HG03439 (cell line): Measurements from ENCODE around the gene NDUFAF7.
A peak's percentile ranks its signal among the peaks of the same experiment; 100 is the strongest.
"Not testable (repeated sequence)": the region's sequence is repeated elsewhere in the genome, so short reads cannot be mapped to it uniquely, and the experiment has no call there.

Experiments
- ATAC-seq: cut with Tn5 transposase; IDR thresholded peaks from one replicate; pipeline ENCODE4 v1.9.1; 2021; ENCODE audit warnings: mild to moderate bottlenecking, moderate library complexity; ENCODE audit not compliant: unreplicated experiment

NDUFAF7 gene

DNA sequence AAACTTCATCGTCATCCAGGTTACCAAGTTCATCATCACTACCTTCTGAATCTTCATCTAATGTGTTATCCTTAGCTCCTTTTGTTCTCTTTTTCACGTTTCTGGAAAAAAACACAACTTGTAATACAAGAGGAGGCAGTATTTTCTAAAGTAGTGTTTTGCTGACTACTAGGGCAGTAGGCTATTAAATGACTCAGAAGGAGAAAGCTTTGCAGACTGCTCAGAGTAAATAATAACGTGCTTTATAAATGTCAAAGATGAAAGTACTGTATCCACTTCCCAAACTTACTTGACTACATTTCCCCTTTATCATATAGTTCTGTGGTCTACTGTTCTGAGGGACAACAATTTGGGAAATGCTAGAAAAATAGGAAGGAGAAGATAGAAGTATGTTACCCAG, 19.5 kb upstream of the NDUFAF7 start:
- no peak for ATAC-seq

DNA sequence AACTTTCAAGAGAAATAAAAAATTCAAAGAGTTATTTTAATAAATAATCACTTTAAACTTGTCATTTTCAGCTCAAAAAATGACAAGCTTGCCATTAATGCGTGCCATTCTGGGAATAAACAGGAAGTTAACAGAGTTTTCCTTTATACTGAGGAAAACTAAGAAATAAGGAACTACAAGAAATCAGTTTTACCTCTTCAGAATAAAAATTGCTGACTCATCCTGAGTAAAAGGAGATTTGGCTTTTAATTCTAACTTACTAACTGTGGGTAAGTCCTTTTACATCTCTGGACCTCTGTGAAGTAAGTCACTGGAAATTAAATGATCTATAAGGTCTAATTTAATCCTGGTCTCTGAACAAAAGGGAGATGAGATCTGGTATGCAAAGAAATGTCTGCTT, 16.2 kb upstream of the NDUFAF7 start:
- no peak for ATAC-seq

DNA sequence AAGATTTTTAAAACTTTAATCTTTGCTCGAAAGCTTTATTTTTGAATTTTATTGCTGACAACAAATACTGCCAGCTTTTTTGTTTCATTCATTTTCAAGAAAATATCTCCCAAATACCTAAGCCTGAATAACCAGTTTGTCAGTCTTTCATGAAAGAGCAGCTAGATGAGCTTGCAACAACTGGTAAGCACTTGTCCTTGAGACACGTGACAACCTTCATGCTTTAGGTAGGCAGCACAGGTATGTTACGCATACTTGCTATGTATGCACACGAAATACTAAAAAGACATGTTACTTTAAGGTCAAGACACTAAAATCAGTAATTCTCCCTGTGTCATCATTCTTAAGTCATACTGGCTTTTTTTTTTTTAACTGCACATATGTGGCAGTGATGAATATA, 12.4 kb upstream of the NDUFAF7 start:
- ATAC-seq, result no peak

DNA sequence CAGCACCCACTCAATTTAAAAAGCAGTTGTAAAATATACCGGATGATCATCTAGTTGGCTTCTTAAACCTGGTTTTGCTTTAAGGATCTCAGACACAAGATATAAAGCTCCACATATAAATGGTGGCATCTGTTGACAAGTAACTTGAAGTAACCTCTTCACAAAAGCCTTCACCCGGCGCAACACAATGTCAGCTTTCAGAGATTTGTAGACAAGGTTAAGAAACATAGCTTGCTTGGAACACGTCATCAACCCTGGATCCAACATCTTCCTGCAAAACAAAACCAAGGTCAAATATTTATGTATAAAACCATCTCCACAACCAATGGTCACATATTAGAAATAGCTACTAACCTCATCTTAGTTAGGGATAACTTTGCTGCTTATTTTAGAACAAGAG, 8.3 kb upstream of the NDUFAF7 start:
- no peak for ATAC-seq

DNA sequence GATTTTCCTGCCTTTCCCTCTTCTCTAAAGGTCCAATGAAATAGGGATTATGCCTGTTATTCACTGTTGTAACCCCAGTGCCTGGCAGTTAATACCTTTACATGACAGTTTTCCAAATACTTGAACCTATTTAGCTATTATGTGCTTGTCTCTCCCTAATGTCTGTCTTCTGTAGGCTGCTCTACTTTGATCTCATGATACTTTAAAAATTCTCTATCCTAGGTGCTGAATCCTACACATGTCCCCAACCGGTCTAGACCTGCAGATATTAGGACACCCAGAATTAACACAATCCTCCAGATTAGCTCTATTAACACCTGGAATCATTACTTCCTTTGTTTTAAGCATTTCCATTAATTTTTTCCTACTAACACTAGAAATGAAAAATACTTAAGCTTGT, 7.4 kb upstream of the NDUFAF7 start:
- ATAC-seq, result no peak

DNA sequence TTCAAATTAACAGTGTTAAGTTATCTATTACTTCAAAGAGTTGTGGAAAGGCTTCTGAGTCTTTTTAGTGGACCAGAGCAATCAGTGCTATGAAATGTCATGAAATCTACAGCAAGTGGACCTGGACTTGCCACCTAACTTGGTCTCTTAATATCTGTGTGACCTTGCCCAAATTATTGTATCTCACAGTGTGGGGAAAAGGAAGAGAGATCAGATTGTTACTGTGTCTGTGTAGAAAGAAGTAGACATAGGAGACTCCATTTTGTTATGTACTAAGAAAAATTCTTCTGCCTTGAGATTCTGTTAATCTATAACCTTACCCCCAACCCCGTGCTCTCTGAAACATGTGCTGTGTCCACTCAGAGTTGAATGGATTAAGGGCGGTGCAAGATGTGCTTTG, 6.3 kb upstream of the NDUFAF7 start:
- ATAC-seq, result not testable (repeated sequence)

DNA sequence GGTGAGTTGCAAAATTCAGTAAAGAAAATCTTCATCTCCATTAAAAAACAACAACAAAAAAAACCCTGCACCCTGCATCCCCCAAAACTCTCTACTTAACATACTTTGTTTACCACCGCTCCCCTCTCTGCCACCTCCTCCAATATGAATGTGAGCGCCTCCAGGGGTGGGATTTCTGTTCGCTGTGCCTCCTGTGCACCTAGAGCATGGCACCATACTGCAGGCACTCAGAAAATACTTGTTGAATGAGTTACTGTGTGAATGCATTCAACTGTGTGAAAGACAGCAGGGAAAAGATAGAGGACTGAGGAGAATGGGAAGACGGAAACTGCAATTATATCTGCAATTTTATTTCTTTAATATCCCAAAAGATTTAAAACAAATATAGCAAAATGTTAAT, 4.6 kb upstream of the NDUFAF7 start:
- no peak for ATAC-seq

DNA sequence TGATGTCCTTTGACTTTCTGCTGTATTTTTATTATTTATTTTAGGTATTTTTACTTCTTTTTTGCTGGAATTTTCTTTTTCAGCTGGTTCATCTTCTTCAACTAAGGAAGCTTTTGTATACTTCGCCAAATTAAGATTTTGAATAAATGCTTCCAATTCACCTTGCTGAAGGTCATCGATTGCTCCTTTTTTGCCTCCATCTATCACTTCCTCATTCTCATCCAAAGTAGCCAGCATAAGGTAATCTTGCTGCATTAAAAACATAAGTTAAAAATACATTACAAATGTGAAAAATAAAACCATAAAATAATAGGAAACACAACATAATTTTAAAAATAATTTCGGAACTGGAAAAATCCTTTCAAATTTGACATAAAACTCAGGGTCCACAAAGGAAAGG, 2.7 kb upstream of the NDUFAF7 start:
- ATAC-seq, result no peak

DNA sequence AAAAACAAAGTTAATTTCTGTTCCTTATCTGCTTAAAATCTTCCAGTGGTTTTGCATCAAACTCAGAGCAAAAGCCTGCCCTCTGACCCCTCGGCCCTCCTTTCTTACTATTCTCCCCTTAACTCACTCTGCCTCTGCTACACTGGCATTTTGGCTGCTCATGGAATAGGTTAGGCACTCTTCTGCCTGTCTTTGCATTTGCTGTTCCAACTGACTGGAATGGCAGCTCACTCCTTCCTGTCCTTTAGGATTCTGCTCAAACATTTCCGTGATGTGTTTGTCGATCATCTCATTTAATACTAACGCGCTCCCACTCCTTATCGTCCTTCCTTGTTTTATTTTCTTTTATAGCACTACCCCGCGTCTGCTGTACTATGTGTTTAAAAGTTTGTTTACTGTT, 877 bp upstream of the NDUFAF7 start:
- ATAC-seq, result no peak

DNA sequence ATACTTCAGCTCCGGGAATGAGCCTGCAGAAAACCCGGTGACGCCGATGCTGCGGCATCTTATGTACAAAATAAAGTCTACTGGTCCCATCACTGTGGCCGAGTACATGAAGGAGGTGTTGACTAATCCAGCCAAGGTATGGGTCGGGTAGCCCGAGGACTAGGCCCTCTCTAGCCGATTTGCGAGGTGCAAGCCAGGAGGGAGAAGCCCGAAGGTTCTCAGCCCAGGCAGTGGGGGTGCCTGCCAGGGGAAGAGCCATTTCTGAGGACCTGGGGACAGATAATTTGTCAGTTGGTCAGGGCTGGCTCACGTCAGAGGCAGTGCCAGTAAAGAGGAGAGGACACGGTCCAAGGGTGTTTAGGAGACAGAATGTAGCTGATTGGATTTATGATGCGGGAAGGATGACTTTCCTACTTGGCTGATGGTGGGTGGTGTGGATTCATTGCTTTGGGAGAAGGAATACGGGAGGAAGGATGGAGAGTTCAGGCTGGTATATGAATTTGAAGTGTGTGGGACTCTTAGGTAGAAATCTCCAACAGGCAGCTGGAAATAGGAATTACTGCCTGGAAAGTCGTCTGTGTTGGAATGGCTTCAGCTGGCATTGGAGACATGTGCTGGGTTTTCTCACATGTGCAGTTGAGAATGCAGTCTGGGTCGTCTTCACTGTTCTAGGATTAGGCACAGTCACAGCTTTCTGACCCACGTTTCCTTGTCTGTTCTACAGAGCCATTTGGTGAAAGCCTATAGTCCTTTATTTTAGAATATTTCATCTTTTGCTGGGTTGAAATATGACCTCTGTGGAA, 874 bp downstream of the NDUFAF7 start:
- ATAC-seq, result no peak

DNA sequence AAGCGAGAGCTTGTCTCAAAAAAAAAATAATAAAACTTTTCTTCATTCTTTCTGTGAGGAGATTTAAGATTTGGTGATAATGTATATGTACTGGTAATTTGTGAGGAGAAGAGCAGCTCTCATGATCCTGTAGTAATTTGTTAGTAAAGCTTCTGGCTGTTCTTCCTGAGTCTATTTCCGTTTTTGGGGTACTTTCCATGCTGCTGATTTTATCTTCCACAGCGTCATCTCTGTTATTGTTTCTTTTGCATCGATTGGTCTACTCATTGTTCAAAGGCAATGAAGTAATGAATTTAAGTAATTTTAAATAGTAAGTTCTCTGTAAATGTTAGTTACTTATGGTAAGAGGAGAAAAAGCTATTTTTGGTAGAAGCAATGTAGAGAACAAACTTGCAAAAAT, 12.0 kb downstream of the NDUFAF7 start:
- ATAC-seq, result no peak

DNA sequence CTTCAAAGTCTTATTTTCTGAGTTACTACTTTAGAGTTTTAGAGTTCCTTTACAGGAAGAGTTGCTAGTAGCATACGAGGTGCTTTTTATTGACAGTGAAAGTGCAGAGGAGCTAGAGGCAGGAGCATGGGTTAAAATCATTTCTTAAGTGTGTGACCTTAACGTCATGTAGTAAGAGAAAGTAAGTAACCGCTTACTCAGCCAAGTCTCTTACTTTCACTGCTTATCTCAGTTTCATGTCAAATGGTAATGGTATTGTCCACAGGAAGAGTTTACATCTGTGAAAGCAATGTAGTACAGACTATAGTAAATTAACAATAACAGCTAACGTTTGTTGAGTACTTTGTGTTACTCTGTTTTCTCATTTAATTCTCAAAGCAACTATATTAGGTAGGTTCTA, 12.6 kb downstream of the NDUFAF7 start:
- peak; percentile 91 for ATAC-seq

DNA sequence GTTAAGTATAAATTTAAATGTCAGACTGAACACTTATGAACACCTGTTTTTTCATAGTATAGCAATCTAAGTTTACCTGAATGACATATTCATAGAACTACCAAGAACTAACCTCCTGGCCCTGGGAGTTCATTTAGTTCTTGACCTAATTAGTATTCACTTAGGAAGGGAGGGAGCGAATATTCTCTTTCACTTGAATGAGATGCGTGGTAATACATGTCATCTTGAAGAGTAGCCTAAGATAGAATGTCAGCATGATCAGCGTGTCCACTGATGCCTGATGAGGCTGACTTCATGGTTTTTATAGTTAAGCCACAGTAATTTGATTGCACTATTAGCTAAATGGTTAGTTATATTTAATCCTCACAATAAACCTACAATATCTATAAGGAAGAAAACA, 13.3 kb downstream of the NDUFAF7 start:
- ATAC-seq, result no peak

DNA sequence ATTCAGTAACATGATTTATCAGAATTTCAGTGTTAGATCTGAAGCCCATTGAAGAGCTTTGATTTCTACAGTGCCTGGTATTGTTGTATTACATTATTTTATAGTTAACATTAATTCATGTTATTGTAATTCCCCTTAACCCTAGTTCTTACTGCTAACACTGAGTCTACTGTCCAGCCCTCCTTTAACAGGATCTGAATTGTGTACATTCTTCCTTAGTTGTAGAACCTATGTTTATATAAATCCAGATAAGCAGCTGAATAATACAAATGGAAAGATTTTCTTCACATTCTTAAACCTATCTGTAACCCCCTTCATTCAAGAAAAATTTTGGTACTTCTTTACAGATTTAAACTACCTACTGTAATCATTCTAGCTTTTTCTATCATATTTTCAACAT, 14.7 kb downstream of the NDUFAF7 start:
- no peak for ATAC-seq

DNA sequence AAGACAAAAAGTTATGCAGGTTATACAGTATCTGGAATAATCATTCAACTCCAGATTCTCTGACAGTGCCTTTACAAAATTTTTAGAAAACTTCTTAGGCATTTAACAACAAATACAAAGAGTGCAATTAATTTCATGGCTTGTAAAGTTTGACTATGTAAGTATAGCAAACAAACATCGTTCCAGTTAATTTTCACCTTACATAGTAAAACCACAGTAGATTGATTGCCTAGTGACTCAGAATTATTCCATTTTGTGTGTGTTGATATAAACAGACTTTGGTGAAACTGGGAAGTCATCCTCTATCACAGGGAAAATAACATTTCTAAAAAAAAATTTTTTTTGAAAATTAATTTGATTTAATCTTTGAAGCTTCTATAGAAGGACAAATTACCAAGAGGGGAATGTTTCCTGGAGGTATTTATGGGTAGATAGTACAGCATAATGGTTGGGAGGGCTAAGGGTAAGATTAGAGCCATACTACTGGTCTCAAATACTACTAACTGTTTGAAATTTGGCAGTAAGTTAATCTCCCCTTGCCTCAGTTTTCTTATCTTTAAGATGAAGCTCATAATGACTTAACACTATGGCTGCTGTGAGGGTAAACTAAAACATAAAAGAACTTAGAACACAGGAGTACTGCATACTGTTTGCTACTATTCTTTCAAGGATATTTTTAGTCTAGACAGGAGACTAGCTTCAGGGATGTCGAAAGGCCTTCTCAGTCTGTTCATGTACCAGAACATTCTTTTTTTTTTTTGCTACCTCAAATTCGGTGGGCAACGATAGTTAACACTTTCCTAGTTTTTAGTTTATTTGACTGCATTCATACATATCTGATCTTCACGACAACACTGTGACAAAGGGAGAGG, 19.6 kb downstream of the NDUFAF7 start:
- ATAC-seq, result no peak

DNA sequence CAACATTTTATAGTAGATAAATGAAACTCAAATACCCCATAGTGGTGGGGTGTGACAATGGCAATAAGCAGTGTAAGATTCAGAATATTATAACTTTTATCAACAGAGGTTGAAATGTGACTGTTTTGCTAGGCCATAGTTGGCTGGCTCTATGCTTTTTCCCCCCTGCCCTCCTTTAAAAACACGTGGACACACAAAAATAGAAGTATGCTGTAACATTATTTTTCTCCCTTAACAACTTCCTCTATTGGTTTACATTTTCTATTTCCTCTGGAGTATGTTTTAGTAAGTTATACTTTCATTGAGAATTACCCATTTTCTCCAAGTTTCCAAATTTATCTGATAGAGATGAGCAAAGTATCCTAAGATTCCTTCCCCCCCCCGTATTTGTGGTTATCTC, 31.1 kb downstream of the NDUFAF7 start:
- ATAC-seq, result no peak

DNA sequence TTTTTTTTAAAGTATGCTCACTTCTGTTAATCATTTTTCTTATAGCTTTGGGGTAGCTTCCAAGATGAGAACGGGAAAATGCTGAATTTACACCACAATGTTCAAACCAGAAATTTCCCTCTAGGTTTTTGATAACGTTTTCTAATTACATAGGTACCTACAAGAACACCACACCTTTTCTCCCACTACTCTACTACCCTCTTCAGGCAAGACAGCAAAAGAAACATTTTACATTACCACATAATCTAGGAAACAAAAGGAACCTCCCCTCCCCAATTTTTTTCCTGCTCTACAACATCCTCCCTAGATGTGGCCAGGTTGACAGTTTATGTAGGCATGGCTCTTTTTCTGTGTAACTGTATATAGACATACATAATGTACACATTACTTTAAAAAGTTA, 32.4 kb downstream of the NDUFAF7 start:
- ATAC-seq, result no peak

DNA sequence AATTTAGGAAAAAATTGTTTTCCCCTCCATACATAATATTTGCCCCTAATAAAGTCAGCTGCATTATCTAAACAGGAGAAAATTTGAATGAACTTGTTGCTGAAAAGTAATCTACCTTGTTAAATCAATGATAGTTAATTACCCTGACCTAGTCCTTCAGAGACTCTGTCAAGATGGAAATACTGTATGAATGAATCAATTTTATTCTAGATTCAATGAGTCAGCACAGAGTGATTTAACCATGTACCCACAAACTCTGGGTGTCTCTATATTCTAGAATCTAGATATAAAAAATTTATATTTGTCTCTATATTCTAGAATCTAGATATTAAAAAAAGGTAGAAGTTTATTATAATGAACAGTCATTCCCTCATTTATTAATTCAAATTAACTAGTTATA, 36.2 kb downstream of the NDUFAF7 start:
- ATAC-seq, result no peak

DNA sequence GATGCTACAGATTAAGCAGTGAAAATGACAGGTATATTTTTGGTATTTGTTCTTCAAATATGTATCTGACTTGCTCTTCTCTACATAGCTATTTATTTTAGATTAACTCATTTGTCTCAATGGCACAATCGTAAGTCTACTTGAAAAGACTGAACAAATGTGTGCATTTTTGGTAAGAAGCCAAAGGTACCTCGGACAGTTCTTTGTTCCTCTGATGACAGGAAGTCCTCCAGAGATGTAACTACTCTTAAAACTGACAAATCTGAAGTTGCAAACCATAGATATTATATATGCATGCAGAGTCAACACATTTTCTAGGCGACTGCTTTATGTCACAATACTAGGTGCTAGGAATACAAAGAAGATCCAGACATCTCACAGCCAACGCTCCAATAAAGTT, 36.7 kb downstream of the NDUFAF7 start:
- no peak for ATAC-seq

DNA sequence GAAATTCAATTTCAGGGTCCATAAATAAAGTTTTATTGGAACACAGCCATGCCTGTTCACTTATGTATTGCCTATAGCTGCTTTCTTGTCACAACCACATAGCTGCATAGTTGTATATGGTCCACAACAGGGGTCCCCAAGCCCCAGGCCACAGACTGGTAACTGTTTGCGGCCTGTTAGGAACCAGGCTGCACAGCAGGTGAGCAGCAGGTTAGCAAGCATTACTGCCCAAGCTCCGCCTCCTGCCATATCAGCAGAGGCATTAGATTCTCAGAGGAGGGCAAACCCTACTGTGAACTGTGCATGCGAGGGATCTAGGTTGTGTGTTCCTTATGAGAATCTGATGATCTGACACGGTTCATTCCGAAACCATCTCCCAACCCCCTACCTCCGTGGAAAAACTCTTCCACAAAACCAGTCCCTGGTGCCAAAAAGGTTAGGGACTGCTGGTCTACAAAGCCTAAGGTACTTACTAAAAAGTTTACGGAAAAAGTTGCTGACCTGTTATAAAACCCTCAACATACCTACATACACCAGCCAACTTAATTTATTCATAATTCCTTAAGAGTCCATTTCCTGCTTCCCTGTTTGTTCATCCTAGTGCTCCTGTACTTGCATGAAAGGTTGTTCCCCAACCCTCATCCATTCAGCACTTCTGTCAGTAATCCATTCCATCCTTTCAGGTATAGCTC, 40.1 kb downstream of the NDUFAF7 start:
- no peak for ATAC-seq

DNA sequence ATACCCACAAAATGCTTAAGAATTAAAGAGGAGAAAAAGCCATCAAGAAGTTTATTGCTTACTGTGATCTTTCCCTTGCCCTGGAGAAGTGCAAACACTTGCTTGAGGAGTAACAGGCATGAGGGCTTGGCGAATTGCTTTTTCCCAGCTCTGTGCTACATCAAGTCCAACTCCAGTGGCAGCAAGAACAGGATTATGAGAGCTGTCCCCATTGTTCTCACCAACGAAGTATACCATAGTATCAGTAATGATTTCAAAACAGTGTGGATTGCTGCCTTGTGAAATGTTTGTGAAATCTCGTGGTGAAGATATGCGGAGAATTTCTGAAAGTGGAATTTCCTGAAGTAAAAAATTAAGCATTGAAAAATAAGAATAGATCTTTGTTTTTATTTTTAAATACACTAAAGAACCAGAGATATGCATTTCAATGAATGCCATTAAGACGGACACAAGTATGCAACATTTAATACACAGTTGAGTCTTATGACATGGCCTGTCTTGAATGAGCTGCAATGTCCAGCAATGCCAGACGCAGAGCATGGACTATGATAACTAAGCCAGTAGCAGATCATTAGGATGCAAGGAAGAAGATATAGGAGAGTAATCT, 43.0 kb downstream of the NDUFAF7 start:
- ATAC-seq, result no peak
